Skeletal muscle cell (primary cell): ENCODE results near the gene NRDE2.
"Not testable (repeated sequence)": the region's sequence is repeated elsewhere in the genome, so short reads cannot be mapped to it uniquely, and the experiment has no call there.

ENCODE experiments used
- DNase-seq: peaks from one replicate; pipeline ENCODE4 v3.0.0-alpha.2; 2010; ENCODE audit warnings: low read depth
- H3K4me3 ChIP-seq: 2 replicates; pipeline ENCODE4 v1.5.1; 2011; ENCODE audit warnings: low read depth, mild to moderate bottlenecking, control low read depth, low read length, moderate library complexity

Gene NRDE2

DNA sequence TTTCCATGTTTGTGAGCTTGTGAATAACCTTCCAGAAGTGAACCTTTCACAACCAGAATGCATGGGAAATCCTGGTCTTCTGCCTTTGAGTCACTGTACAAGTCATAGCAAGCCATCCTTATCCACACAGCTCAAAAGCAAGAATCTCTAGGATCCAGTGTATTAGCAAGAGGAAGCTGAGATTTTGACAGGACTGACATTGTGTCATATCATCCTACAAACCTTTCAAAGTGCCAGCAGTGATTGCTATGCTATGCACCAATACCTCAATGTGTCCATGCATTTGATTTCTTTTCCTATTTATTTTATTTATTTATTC, 13.5 kb upstream of the NRDE2 start:
- H3K4me3 ChIP-seq = no peak overlapping the region
- no peak for DNase-seq

DNA sequence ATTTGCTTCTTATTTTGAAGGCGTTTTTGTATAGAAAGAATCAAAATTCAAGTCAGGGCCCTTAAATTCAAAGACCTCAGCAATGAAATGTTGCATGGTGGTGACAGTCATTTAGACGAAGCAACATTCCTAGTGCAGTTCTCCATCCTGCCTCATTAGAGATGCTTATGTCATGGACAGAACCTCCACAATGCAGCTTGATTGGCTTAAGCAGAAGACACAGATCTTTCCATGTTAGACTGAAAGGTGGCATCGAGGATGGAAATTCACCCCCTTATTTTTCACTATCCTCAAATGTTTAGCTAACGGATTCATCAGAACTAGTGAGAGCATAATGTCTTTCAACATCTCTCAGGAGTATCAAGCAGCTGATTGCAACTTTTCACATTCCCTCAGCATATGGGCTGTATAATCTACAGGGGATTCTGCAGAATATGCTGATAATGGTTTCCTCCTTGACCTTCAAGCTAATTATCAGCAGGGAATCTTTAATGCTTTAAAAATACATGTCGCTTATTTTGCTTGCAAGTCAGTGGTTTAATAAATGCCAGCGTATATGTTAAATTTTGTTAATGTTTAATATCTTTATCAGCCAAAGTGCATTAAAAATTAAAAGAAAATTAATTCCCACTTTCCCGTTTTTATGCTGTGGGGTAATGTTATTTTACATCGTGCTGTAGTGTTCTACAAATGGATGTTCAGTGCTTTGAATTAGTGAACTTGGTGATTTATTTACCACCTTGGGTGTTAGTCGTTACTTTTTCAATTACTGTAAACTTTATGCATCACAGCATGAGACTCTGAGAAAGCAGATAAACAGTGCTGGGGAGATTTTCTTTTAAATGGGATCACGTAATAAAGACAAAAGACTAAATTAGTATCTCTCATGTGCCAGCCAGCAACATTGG, 12.8 kb upstream of the NRDE2 start:
- DNase-seq = no peak
- H3K4me3 ChIP-seq = no peak overlapping the region

DNA sequence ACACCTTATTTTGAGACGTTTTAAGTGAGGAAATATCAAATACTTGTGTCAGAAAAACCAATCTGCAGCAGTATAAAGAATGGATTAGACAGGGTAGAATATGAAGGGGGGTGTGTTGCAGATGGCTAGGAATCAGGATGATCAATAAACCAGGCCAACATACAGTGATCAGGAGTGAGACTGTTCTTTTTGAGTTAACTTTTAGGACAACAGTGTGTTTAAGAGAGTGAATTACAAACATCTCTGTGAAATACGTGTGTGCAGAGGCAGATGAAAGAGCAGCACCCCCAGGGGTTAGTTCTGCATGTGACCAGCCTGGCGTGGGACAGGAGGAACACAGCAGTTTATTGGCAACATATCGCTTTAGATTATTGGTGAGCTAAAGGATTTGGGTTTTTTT, 10.6 kb upstream of the NRDE2 start:
- H3K4me3 ChIP-seq = no peak overlapping the region

DNA sequence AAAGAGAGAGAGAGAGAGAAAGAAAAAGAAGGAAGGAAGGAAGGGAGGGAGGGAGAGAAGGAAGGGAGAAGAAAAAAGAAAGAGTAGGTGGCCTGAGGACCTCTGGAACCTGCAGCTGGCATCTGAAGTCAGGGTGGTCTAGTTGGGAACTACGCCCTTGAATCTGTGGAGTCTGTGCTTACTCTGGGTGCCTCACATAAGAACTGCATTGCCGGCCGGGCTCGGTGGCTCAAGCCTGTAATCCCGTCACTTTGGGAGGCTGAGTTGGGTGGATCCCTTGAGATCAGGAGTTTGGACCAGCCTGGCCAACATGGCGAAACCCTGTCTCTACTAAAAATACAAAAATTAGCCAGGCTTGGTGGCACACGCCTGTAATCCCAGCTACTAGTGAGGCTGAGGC, 10.0 kb upstream of the NRDE2 start:
- DNase-seq = no peak
- no peak overlapping the region for H3K4me3 ChIP-seq

More for the DNA sequence above, 10.6 kb upstream of the NRDE2 start:
- no peak for DNase-seq

DNA sequence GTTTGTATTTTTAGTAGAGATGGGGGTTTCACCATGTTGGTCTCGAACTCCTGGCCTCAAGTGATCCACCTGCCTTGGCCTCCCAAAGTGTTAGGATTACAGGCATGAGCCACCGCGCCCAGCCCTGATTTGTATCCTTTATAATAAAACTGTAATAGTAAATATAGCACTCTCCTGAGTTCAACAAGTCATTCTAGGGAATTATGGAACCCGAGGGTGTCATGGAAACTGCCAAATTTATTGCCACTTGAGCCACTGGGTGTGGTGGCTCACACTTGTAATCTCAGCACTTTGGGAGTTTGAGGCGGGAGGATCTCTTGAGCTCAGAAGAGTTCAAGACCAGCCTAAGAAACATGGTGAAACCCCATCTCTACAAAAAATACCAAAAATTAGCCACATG, 9.5 kb upstream of the NRDE2 start:
- not testable (repeated sequence) for H3K4me3 ChIP-seq, DNase-seq

DNA sequence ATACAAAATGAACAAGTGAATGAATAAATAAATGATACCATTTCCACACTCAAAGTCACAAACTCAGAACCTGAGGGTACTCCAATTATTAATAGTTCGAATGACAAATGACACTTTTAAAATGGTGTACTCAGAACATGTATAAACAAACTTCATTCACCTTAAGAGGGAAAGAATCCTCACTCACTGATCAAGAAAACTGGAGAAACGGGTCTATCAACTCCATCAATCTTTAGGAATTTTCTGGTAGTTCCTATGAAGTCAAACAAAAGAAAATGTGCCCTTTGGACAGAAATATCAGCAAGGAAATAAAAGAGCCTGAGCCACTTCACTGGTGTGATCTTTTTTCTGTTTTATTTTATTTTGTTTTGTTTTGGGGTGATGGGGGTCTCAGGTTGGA, 5.2 kb upstream of the NRDE2 start:
- no peak for DNase-seq

DNA sequence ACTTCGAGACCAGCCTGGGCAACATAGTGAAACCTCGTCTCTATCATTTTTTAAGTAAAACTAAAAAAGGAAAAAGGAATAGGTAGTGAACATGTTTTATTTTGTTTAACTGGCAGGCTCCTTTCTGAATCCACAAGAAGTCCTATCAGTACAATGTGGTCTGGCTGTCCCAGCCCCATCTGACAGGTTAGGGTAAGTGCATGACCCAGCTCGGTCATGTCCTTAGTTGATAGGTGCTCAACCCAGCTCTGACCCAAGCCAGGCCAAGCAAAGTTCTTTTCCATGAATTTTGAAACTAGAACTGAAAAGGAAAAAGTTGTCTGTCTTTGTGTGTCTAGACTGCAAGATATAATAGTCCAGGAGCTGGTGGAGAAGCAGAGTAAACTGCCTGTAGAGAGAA, 4.7 kb upstream of the NRDE2 start:
- H3K4me3 ChIP-seq = no peak overlapping the region
- no peak for DNase-seq

More for the DNA sequence above, 5.2 kb upstream of the NRDE2 start:
- H3K4me3 ChIP-seq = no peak overlapping the region

DNA sequence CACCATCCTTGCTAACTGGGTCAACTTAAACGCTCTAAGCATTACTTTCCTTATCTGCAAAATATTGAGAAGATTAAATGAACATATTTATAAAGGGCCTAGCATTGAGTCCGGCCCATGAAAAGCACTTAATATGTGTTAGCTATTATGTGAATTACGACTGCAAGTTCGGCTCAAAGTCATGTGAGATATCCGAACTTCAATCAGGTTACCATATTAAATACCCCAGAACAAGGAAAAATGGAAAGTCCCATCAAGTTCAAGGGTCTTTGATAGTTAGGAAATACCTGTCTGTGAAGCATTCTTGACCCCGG, 487 bp upstream of the NRDE2 start:
- peak overlapping the region; percentile 56 for H3K4me3 ChIP-seq
- no peak for DNase-seq

DNA sequence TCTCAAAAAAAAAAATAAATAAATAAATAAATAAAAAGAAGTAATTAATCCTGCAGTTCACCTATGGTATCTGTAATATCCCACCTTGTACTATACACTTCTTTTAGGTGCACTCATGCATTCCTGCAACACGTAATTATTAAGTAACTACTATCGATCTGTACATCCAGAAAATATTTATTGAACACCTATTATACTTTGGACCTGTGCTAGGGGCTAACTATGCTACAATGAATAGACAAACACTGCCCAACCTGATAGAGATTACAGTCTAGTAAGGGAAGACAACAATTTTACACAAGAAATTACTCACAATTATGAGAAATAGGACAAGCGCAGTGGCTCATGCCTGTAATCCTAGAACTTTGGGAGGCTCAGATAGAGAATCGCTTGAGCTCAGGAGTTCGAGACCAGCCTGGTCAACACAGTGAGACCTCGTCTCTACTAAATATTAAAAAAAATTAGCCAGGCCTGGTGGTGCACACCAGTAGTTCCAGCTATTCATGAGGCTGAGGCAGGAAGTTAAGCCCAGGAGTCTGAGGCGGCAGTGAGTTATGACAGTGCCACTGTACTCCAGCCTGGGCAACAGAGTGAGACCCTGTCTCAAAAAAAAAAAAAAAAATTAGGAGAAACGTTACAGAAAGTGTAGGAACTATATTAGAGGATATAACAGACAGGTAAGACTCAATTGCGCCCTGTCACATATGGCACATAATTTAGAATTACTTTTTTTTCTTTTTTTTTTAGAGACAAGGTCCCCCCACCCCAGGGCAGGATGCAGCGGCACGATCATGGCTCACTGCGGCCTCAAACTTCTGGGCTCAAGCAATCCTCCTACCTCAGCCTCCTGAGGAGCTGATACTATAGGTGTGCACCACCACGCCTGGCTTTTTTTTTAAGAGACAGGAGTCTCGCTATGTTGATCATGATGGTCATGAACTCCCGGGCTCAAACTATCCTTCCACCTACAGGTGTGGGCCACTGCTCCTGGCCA, 1.2 kb downstream of the NRDE2 start:
- no peak for DNase-seq
- H3K4me3 ChIP-seq = peak overlapping the region; percentile 56

DNA sequence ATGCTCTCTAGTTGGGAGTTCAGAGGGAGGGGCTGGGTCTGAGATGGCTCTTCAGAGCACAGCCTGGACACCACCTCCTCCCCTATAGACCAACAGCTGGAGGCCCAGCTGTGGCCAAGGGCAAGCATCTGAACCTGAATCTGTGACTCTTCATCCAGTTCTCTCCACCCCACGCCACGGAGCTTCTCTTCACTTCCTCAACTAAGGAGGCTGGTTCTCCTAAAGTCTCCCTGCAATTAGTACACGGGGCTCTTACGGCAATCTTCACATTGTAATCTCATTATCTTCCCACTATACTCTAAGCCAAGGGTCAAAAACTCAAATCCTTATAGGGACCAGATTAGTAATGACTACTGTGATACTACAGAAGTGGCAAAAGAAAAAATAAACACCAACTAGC, 9.8 kb downstream of the NRDE2 start:
- no peak for DNase-seq
- no peak overlapping the region for H3K4me3 ChIP-seq

DNA sequence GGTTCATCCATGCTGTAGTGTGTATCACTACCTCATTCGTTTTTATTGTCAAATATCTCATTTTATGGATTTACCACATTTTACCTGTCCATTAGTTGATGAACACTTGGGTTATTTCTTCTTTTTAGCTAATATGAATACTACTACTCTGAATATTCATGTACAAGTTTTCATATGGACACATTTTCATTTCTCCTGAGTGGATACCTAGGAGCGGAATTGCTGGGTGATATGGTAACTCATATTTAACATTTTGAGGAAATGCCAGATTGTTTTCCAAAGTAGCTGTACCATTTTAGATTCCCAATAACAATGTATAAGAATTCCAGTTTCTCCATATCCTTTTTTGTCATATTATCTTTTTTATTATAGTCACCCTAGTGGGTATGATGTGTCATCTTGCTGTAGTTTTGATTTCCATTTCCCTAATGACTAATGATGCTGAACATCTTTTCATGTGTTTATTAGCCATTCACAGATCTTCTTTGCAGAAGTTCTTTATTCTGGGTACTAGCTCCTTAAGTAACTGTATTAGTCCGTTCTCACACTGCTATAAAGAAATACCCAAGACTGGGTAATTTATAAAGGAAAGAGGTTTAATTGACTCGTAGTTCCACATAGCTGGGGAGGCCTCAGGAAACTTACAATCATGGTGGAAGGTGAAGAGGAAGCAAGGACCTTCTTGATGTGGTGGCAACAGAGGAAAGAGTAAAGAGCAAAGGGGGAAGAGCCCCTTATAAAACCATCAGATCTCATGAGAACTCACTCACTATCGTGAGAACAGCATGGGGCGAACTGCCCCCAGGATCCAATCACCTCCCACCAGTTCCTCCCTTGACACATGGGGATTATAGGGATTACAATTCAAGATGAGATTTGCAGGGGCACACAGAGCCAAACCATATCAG, 11.9 kb downstream of the NRDE2 start:
- DNase-seq = no peak
- H3K4me3 ChIP-seq = no peak overlapping the region

DNA sequence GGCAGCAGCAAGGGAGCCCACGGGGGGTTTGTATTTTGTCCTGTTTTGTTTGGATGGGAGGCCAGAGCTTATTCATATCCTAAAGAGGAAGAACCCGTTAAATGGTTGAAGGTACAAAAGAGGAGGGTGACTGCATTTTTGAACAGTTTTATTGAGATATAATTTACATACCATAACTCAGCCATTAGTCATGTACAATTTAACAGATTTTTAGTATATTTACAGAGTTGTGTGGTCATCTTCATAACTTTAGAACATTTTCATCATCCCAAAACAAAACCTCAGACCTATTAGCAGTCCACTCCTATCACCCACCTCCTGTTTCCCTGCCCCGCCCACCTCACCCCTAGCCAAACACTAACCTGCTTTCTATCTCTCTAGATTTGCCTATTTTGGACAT, 12.6 kb downstream of the NRDE2 start:
- no peak overlapping the region for H3K4me3 ChIP-seq
- no peak for DNase-seq

DNA sequence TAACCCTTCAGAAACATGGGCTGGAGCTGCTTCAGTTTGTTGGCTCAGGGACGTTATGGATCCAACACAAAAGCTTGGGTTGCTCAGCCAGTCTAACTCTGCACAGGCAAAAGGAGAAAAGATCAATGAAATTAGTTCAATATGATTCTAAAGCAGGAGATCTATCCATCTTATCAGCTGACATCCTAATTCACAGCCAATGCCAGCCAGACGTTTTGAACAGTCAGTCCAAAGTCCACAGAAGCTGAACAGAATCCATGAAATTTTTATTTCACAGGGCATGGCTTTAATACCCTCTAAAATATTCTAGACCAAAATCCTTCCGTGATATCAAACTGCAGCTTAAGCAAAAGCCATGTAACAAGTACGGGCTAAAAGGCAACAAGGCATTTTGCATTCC, 13.7 kb downstream of the NRDE2 start:
- no peak for DNase-seq

DNA sequence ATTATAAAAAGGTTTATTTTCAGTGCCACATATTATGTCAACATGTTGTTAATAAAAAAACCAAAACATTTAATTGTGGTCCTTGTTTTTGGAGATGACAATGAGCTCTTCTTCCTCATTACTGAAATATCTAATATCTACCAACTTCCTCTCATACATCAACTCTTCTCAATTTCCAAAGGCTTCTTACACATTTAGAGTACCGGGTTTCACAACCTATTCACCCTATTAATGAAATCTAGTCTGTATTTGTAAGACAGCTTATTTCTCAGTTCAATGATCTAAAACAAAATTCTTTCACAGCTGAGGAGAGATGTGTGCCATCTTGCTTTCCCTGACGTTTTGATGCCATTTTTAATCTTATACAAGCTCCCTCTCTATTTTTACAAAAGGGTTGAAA, 14.5 kb downstream of the NRDE2 start:
- no peak overlapping the region for H3K4me3 ChIP-seq
- DNase-seq = no peak

More for the DNA sequence above, 13.7 kb downstream of the NRDE2 start:
- H3K4me3 ChIP-seq = no peak overlapping the region

DNA sequence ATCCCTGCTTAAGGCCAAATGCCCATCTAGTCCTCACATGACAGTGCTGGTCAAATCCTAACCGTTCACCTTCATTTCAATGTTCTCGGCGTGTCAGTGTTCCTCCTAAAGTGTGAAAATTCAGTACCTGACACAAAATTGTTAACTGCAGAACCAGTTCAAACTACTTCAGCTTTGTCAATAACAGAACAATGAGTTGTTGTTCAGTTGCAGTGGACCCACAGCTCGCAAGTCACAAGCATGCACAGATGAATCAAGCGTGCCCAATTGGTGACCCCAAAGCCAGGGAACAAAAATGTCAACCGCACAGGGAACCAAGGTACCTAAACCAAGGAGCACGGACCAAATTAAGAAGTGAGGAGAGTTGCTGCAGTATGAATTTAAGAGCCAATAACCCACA, 23.2 kb downstream of the NRDE2 start:
- no peak for DNase-seq
- H3K4me3 ChIP-seq = no peak overlapping the region

DNA sequence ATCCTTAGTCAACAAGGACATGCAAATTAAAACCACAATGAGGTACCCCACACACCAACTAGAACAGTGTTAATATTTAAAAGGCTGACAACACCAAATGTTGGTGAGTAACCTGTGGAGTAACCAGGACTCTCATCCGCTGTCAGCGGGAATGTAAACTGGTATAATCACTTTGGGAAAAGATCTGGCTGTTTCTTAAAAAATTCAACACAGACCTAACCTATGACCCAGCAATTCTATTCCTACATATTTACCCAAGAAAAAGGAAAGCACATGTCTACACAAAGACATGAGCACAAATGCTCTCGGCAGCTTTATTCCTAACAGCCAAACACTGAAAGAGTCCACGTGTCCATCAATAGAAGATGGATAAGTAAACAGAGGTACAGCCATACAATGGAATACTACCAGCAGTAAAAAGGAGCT, 26.6 kb downstream of the NRDE2 start:
- DNase-seq = no peak
- no peak overlapping the region for H3K4me3 ChIP-seq

DNA sequence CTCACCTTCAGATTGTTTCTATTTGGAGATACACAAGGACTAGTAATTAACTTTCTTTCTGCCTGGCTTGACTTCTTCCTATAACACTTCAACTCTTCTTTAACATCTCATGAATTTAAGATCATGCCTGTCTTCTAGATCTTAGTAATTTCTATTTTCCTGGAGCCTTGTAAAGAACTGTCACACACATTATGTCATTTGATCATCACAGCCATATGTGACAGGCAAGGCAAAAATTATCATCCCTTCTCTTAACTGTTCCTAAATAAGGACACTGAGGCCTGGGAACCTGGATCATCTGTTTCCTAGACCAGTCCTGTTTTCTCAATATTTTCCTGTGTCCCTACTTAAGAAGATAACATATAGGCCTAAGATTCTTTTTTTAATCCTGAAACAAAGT, 27.2 kb downstream of the NRDE2 start:
- no peak overlapping the region for H3K4me3 ChIP-seq
- no peak for DNase-seq

DNA sequence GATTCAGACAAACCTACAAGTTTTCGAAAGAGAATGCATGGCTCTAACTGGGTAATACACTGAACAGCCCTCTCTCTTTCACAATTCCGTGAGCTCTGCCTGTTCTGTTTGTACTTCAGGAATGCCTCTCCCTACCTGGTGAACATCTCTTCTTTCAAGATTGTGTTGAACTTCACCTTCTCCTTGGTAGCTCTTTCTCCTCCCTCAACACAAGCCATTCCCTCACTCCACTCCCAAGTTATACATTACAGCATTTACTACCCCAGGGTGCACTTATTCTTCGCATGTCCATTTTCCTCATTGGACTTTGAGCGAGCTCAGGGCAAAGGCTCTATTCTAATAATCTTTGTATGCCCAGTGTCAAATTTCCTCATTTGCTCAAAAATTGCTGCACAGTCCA, 28.3 kb downstream of the NRDE2 start:
- H3K4me3 ChIP-seq = no peak overlapping the region
- DNase-seq = no peak

DNA sequence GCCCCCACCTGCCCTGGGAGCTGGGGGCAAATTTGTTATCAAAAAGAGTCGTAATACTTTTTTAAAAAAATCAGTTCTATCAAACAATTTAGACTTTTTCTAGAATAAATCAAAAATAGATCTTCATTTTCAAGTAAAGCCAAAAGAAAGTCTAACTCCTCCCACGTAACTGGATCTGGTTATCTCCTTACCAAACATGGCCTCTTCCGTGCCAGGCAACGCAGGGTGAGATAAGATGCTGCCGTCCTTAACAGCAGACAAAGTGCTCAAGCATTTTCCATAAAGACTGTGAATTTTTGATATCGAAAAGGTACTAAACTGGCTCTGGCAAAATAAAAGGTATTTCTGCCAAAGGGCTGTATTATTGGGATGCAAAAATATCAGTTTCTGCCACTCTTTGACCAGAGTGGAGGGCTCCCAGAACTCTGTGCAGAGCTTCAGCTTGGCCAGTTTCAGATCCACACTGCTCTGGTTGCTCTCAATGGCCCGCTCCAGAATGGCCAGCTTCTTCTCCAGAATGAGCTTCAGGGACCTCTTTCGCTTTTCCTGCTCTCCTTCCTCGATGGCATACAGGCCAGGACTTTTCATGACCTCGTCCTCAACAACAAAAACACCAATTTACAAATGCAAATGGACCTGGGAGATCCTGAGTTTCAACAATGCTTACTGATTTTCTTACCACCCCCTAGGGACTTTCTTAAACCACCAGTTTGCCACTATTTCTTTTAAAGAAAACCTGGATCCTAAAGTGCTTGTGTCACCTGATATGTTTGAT, 29.0 kb downstream of the NRDE2 start:
- H3K4me3 ChIP-seq = no peak overlapping the region
- DNase-seq = no peak
